WERI-Rb-1 (cell line): ENCODE results near the gene CAPN14.

Experiments
- DNase-seq: peaks from one replicate; pipeline ENCODE4 v3.0.0-alpha.2; 2020
- H3K27ac ChIP-seq: fragments of 250-450 bp; sonication (Bioruptor Pico); 2 replicates; pipeline ENCODE4 v1.5.1; 2020; ENCODE audit warnings: mild to moderate bottlenecking, moderate library complexity
- H3K27me3 ChIP-seq: fragments of 250-450 bp; sonication (Bioruptor Pico); 2 replicates; pipeline ENCODE4 v1.5.1; 2021; ENCODE audit warnings: mild to moderate bottlenecking, low read depth, moderate library complexity; ENCODE audit not compliant: insufficient read depth, severe bottlenecking
- H3K36me3 ChIP-seq: fragments of 250-450 bp; sonication (Bioruptor Pico); 2 replicates; pipeline ENCODE4 v1.5.1; 2020; ENCODE audit warnings: mild to moderate bottlenecking, moderate library complexity
- H3K4me3 ChIP-seq: 2 replicates; pipeline ENCODE4 v1.5.1; 2011; ENCODE audit warnings: low read depth, mild to moderate bottlenecking, control low read depth, low read length
- H3K9me3 ChIP-seq: fragments of 250-450 bp; sonication (Bioruptor Pico); 2 replicates; pipeline ENCODE4 v1.5.1; 2021; ENCODE audit warnings: mild to moderate bottlenecking, moderate library complexity; ENCODE audit not compliant: severe bottlenecking
- CTCF ChIP-seq: IDR thresholded peaks from 2 replicates; pipeline ENCODE4 v1.5.1; 2011; ENCODE audit warnings: low read depth, mild to moderate bottlenecking, control low read depth, inconsistent platforms, low read length

Gene CAPN14

GRCh38 chr2:31150120-31150670 lies 67.1 kb downstream of the CAPN14 start:
- TF ChIP-seq CTCF, result no peak
- H3K36me3 ChIP-seq, result no peaks in the 10 kb centered on the region
- no peak overlapping the region for H3K27ac ChIP-seq
- DNase-seq, result no peak
- no peak overlapping the region for H3K4me3 ChIP-seq
- H3K9me3 ChIP-seq, result no peaks in the 10 kb centered on the region
- H3K27me3 ChIP-seq, result no peaks in the 10 kb centered on the region

DNA sequence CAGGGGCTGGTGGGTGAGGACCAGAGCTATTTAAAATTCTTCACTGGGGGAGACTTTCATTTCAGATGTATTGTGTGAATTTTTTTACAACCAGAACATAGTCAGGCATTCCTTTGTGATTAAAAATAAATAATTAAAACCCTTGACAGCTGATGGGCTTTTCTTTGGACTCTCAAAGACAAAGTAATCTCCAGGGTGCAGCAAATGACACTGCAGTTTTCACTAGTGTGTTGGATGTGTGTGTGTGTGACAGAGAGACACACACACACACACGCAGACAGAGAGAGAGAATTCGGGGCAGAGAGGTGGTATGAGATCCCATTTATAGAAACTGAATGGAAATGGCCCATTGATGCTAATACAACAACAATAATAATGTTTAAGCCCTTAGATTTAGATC lies 68.8 kb downstream of the CAPN14 start:
- no peak overlapping the region for H3K27ac ChIP-seq
- H3K27me3 ChIP-seq, result no peaks in the 10 kb centered on the region
- no peak for TF ChIP-seq CTCF
- H3K36me3 ChIP-seq, result no peaks in the 10 kb centered on the region
- DNase-seq, result no peak
- H3K9me3 ChIP-seq, result no peaks in the 10 kb centered on the region
- no peak overlapping the region for H3K4me3 ChIP-seq

- H3K27me3 ChIP-seq, result no peaks in the 10 kb centered on the region
- no peak overlapping the region for H3K4me3 ChIP-seq
- no peak for DNase-seq
- H3K27ac ChIP-seq, result no peak overlapping the region
- no peak for TF ChIP-seq CTCF
- no peaks in the 10 kb centered on the region for H3K36me3 ChIP-seq
- H3K9me3 ChIP-seq, result no peaks in the 10 kb centered on the region
Measured at GRCh38 chr2:31147645-31148044, 69.7 kb downstream of the CAPN14 start.

DNA sequence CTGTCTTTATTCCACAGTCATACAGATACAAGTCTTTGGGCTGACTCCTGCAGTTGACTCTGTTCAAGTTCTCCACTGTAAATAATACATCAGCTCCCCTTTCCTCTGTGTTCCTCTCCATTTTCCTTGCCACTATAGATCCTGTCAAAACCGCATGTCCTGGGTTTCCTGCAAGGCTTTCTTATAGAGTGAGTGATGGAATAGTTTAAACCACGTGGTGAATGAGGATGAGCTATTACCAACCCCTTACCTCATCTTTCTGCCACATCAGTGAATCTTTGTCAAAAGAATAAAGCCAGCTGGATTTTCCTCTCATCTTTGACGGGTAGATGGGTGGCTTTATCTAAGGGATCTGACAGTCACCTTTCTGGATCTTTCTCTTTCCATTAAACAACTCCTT lies 75.2 kb downstream of the CAPN14 start:
- no peak for TF ChIP-seq CTCF
- Histone ChIP-seq H3K9me3 (no peaks in the 10 kb centered on the region), H3K36me3 (no peaks in the 10 kb centered on the region), H3K27ac (no peak overlapping the region), H3K27me3 (peaks cover 28% of the 10 kb centered on the region), H3K4me3 (no peak overlapping the region)
- no peak for DNase-seq

DNA sequence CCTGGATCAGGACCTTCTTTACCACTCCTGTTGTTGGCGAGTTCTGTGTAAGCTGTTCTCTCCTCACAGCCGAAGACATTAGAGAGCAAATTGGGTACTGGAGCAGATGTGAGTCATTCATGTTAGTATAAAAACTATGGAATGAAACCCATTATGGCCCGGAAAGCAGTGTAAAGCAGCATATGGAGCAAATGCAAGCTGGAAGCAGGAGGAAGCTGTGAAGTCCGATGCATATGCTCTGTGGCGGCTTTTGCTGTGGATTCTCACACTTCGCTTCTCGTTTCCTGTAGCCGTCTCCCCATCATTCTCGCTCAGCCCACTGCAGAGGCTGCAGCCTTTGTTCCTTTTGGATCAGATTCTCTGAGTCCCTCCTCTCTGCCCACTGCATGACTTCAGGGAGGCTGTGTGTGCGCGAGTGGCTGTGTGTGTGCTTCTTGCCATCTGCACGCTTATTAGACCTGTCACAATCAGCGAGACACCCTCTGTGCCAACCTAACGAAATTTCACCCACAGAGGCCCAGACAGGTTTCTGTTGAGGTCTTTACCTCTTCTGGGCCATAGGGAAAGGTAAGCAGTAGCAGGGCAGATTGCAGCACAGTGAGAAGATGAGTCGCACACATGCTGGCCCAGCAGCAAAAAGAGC lies 75.8 kb downstream of the CAPN14 start:
- TF ChIP-seq CTCF, result no peak
- H3K27me3 ChIP-seq, result peaks cover 34% of the 10 kb centered on the region
- no peak overlapping the region for H3K4me3 ChIP-seq

GRCh38 chr2:31140151-31140550 lies 77.2 kb downstream of the CAPN14 start:
- Histone ChIP-seq H3K36me3 (no peaks in the 10 kb centered on the region), H3K4me3 (no peak overlapping the region), H3K27ac (no peak overlapping the region), H3K9me3 (no peaks in the 10 kb centered on the region), H3K27me3 (peaks cover 42% of the 10 kb centered on the region)
- no peak for TF ChIP-seq CTCF
- DNase-seq, result peak; percentile 50

More for the DNA sequence above, 75.8 kb downstream of the CAPN14 start:
- no peaks in the 10 kb centered on the region for H3K9me3 ChIP-seq
- no peaks in the 10 kb centered on the region for H3K36me3 ChIP-seq
- DNase-seq, result no peak
- H3K27ac ChIP-seq, result no peak overlapping the region
